ENCODE data around the gene MEIS2. TPM values are rescaled to one million over a fixed set of nuclear protein-coding genes. Genes with fewer than 3 reads are reported as not detected.

MEIS2 gene
- total RNA-seq, 1 experiment from 2014 or later = 4.2 TPM

- H3K9me3 ChIP-seq (replicated peaks) = no peaks in the 10 kb centered on the region
- no peak overlapping the region for H3K4me3 ChIP-seq
- H3K4me1 ChIP-seq (replicated peaks) = no peaks in the 10 kb centered on the region
- no peak overlapping the region for H3K27ac ChIP-seq
- peaks cover 38% of the 10 kb centered on the region for H3K27me3 ChIP-seq (replicated peaks)
- DNase-seq (ENCODE audit: low read depth in 1 of 2, low spot score in 2 of 2) = no peak
- H3K36me3 ChIP-seq = no peaks in the 10 kb centered on the region
Measured at GRCh38 chr15:36877796-36878683, 222.3 kb downstream of the MEIS2 start.

DNA sequence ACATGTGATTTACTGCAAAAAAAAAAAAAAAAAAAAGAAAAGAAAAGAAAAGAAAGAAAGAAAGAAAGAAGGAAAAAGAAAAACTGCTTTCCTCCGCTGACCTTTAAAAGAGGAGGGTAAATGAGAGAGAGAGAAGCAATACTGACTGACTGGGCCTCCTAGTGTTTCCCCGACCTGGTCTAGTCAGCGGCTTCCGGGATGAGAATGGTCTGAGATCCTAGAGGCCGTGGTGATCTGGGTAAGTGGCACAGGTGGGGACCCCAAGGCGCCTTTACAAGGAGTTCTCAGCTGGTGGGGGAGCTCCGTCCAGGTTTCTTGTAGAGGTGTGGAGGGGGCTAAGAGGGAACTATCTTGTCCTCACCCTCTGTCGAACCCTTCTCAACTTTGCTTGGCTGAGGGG is 223.1 kb downstream of the MEIS2 start:
- H3K27ac ChIP-seq = no peak overlapping the region
- no peaks in the 10 kb centered on the region for H3K9me3 ChIP-seq (replicated peaks)
- H3K4me1 ChIP-seq (replicated peaks) = no peaks in the 10 kb centered on the region
- no peaks in the 10 kb centered on the region for H3K36me3 ChIP-seq
- H3K4me3 ChIP-seq = no peak overlapping the region
- H3K27me3 ChIP-seq (replicated peaks) = peaks cover 31% of the 10 kb centered on the region
- DNase-seq (ENCODE audit: low read depth in 1 of 2, low spot score in 2 of 2) = no peak

GRCh38 chr15:36875740-36876334 is 224.5 kb downstream of the MEIS2 start:
- Histone ChIP-seq H3K27me3 (replicated peaks) (peaks cover 16% of the 10 kb centered on the region), H3K9me3 (replicated peaks) (no peaks in the 10 kb centered on the region), H3K4me1 (replicated peaks) (no peaks in the 10 kb centered on the region), H3K4me3 (no peak overlapping the region), H3K27ac (no peak overlapping the region), H3K36me3 (no peaks in the 10 kb centered on the region)
- DNase-seq (ENCODE audit: low read depth in 1 of 2, low spot score in 2 of 2) = no peak

- DNase-seq (ENCODE audit: low read depth in 1 of 2, low spot score in 2 of 2) = no peak
- Histone ChIP-seq H3K27ac (no peak overlapping the region), H3K9me3 (replicated peaks) (no peaks in the 10 kb centered on the region), H3K27me3 (replicated peaks) (peaks cover 15% of the 10 kb centered on the region), H3K4me1 (replicated peaks) (no peaks in the 10 kb centered on the region), H3K36me3 (no peaks in the 10 kb centered on the region), H3K4me3 (no peak overlapping the region)
Measured at GRCh38 chr15:36874930-36875329, 225.4 kb downstream of the MEIS2 start.

DNA sequence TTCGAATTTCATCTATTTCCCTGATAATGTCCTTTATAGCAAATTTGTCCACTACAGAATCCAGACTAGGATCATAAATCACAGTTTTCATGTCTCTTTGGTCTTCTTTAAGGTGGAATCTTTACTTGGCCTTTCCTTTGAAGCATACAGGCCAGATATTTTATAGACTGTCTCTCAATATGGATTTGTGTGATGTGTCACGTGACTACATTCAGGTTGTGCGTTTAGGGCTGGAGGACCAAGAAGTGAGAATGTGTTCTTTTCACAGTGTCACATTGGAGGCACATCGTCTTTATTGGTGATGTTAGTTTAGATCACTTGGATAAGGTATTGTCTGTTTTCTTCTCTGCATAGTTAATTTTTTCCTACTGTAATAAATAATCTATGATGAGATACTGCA is 232.9 kb downstream of the MEIS2 start:
- Histone ChIP-seq H3K4me1 (replicated peaks) (no peaks in the 10 kb centered on the region), H3K27ac (no peak overlapping the region), H3K36me3 (no peaks in the 10 kb centered on the region), H3K4me3 (no peak overlapping the region), H3K27me3 (replicated peaks) (no peaks in the 10 kb centered on the region), H3K9me3 (replicated peaks) (no peaks in the 10 kb centered on the region; the same call in 1 of the 2 replicates)
- DNase-seq (ENCODE audit: low read depth in 1 of 2, low spot score in 2 of 2) = no peak

DNA sequence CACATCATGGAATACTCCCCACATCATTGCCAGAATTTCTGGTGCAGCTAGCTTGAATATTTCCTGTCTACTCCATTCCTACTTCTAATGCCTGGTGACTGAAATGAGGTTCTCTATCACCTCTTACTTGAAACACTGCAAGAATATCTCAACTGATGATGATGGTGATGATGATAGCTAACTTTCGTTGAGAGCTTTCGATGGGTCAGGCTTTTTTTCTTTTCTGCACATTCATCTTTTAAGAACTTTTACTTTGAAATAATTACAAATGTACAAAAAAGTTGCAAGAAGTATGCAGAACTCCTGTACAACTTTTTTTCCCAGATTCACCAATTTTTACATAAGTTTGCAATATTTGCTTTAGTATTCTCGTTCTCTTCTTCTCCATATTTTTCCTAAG is 233.5 kb downstream of the MEIS2 start:
- Histone ChIP-seq H3K27ac (no peak overlapping the region), H3K36me3 (no peaks in the 10 kb centered on the region), H3K9me3 (replicated peaks) (no peaks in the 10 kb centered on the region; the same call in 1 of the 2 replicates), H3K4me3 (no peak overlapping the region), H3K4me1 (replicated peaks) (no peaks in the 10 kb centered on the region), H3K27me3 (replicated peaks) (no peaks in the 10 kb centered on the region)
- no peak for DNase-seq (ENCODE audit: low read depth in 1 of 2, low spot score in 2 of 2)

- Histone ChIP-seq H3K4me3 (no peak overlapping the region), H3K9me3 (replicated peaks) (no peaks in the 10 kb centered on the region; the same call in 1 of the 2 replicates), H3K36me3 (no peaks in the 10 kb centered on the region), H3K27me3 (replicated peaks) (no peaks in the 10 kb centered on the region; the same call in 1 of the 2 replicates), H3K27ac (no peak overlapping the region), H3K4me1 (replicated peaks) (no peaks in the 10 kb centered on the region)
- no peak for DNase-seq (ENCODE audit: low read depth in 1 of 2, low spot score in 2 of 2)
Measured at GRCh38 chr15:36863570-36863969, 236.8 kb downstream of the MEIS2 start.

DNA sequence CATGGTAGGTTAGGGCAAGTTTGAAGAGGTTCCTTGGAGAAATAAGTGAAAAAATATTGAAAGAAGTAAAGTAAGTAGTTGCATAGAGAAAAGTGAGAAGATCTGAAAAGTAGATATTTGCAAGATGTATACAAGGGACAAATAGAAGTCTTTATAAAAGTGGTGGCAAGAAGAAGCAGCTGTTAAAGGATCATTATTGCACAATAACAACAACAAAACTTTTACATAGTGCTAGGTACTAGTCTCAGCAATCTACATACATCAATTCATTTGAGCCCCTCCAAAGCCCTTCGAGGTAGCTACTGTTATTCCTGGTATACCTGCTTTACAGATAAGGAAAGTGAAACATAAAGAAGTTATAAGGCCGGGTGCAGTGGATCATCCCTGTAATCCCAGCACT is 239.6 kb downstream of the MEIS2 start:
- H3K4me1 ChIP-seq (replicated peaks) = no peaks in the 10 kb centered on the region
- no peak for DNase-seq (ENCODE audit: low read depth in 1 of 2, low spot score in 2 of 2)
- H3K9me3 ChIP-seq (replicated peaks) = no peaks in the 10 kb centered on the region; the same call in 1 of the 2 replicates
- H3K4me3 ChIP-seq = no peak overlapping the region
- no peaks in the 10 kb centered on the region for H3K36me3 ChIP-seq
- H3K27ac ChIP-seq = no peak overlapping the region
- H3K27me3 ChIP-seq (replicated peaks) = no peaks in the 10 kb centered on the region; the same call in 1 of the 2 replicates

DNA sequence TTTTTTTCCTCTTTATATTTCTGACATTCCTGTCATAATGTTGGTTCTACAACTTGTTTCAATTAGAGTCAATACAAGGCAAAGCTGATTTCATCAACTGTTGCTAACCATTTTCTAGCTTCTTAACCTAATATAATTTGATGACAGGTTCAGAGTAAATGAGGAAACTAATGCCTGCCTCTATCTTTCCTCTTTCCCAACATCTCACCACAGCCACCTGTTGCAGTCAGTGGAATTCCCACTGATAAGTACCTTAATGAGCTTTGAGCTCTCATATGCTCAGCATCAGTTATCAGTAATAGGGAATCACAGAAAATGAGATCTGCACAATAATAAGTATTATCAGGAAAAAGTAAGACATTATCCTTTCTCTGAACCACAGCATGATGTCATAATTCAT is 241.9 kb downstream of the MEIS2 start:
- H3K27ac ChIP-seq = no peak overlapping the region
- H3K27me3 ChIP-seq (replicated peaks) = no peaks in the 10 kb centered on the region; the same call in 1 of the 2 replicates
- H3K36me3 ChIP-seq = no peaks in the 10 kb centered on the region
- DNase-seq (ENCODE audit: low read depth in 1 of 2, low spot score in 2 of 2) = no peak
- no peak overlapping the region for H3K4me3 ChIP-seq
- H3K4me1 ChIP-seq (replicated peaks) = no peaks in the 10 kb centered on the region
- H3K9me3 ChIP-seq (replicated peaks) = no peaks in the 10 kb centered on the region

- no peak overlapping the region for H3K4me3 ChIP-seq
- no peaks in the 10 kb centered on the region for H3K36me3 ChIP-seq
- no peak for DNase-seq (ENCODE audit: low read depth in 1 of 2, low spot score in 2 of 2)
- no peaks in the 10 kb centered on the region; the same call in 1 of the 2 replicates for H3K27me3 ChIP-seq (replicated peaks)
- H3K27ac ChIP-seq = no peak overlapping the region
- H3K9me3 ChIP-seq (replicated peaks) = no peaks in the 10 kb centered on the region
- no peaks in the 10 kb centered on the region for H3K4me1 ChIP-seq (replicated peaks)
Measured at GRCh38 chr15:36856339-36856973, 243.9 kb downstream of the MEIS2 start.

GRCh38 chr15:36850864-36851263 is 249.5 kb downstream of the MEIS2 start:
- no peak for DNase-seq (ENCODE audit: low read depth in 1 of 2, low spot score in 2 of 2)
- no peaks in the 10 kb centered on the region for H3K36me3 ChIP-seq
- no peaks in the 10 kb centered on the region for H3K4me1 ChIP-seq (replicated peaks)
- no peaks in the 10 kb centered on the region; the same call in 1 of the 2 replicates for H3K27me3 ChIP-seq (replicated peaks)
- H3K4me3 ChIP-seq = no peak overlapping the region
- no peak overlapping the region for H3K27ac ChIP-seq
- no peaks in the 10 kb centered on the region for H3K9me3 ChIP-seq (replicated peaks)

DNA sequence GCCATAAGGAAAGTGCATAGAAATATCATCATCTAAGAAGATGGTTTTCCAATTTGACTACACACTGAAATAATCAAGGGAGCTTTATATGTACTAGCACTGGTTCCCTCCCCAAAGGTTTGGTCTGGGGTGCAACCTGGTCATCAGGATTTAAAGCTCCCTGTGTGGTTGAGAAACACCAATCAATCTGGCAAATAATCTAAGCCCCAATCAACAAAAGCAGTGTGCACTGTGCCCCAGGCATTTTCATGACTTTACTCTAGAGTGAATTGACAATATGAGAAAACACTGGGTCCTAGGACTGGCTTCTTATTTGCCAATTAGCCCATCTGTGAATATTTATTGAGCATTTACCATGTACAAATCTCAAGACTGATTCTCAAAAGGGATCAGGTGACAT is 255.1 kb downstream of the MEIS2 start:
- Histone ChIP-seq H3K27me3 (replicated peaks) (no peaks in the 10 kb centered on the region; the same call in 1 of the 2 replicates), H3K4me1 (replicated peaks) (no peaks in the 10 kb centered on the region), H3K27ac (no peak overlapping the region), H3K4me3 (no peak overlapping the region), H3K36me3 (no peaks in the 10 kb centered on the region), H3K9me3 (replicated peaks) (no peaks in the 10 kb centered on the region)
- no peak for DNase-seq (ENCODE audit: low read depth in 1 of 2, low spot score in 2 of 2)

GRCh38 chr15:36844534-36844998 is 255.8 kb downstream of the MEIS2 start:
- H3K36me3 ChIP-seq = no peaks in the 10 kb centered on the region
- H3K27ac ChIP-seq = no peak overlapping the region
- H3K4me1 ChIP-seq (replicated peaks) = no peaks in the 10 kb centered on the region
- H3K4me3 ChIP-seq = no peak overlapping the region
- DNase-seq (ENCODE audit: low read depth in 1 of 2, low spot score in 2 of 2) = no peak
- no peaks in the 10 kb centered on the region for H3K9me3 ChIP-seq (replicated peaks)
- H3K27me3 ChIP-seq (replicated peaks) = no peaks in the 10 kb centered on the region; the same call in 1 of the 2 replicates

DNA sequence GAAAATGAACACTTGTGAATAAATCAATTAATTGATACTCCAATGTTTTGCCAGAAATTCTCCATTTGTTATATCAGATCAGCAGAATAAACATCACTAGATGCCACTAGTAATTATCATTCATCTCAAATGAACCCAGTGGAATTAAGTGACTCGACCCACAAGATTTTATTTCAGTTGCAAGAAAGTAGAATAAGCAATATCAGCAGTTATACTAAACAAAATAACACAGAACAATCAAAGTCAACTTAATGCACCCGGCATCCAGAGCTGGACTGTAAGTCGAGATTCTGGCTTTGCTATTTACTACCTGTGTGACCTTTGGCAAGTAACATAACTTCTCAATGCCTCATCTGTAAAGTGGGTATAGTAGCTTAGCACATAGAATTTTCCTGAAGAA is 256.5 kb downstream of the MEIS2 start:
- Histone ChIP-seq H3K9me3 (replicated peaks) (no peaks in the 10 kb centered on the region), H3K4me1 (replicated peaks) (no peaks in the 10 kb centered on the region), H3K27ac (no peak overlapping the region), H3K4me3 (no peak overlapping the region), H3K36me3 (no peaks in the 10 kb centered on the region), H3K27me3 (replicated peaks) (no peaks in the 10 kb centered on the region; the same call in 1 of the 2 replicates)
- no peak for DNase-seq (ENCODE audit: low read depth in 1 of 2, low spot score in 2 of 2)
